K562 (cell line): Measurements from ENCODE around the gene RGS9BP. TPM values are rescaled to one million over a fixed set of nuclear protein-coding genes. Genes with fewer than 3 reads are reported as not detected.

Experiments used
- DIDO1 ChIP-seq: fragments of 450-650 bp; IDR thresholded peaks from 2 replicates; pipeline ENCODE4 v1.6.1; 2016; ENCODE audit warnings: low read depth, missing biosample characterization, missing genetic modification characterization
- FOXM1 ChIP-seq, 2 experiments: fragments of 450-650 bp in 1 of 2; sonication (generic) in 1 of 2; formaldehyde crosslinking in 1 of 2; IDR thresholded peaks; 2 replicates each; pipeline versions ENCODE4 v1.6.1 to v1.9.0; 2017 to 2022; ENCODE audit warnings: low read depth in 2 of 2, mild to moderate bottlenecking in 2 of 2, missing genetic modification reagents in 1 of 2, moderate library complexity in 1 of 2
- NR2F6 ChIP-seq: fragments of 450-650 bp; formaldehyde crosslinking; IDR thresholded peaks from 2 replicates; pipeline ENCODE4 v1.4.0; 2020; ENCODE audit warnings: mild to moderate bottlenecking
- PCBP2 ChIP-seq: fragments of 200-400 bp; formaldehyde crosslinking; IDR thresholded peaks from 2 replicates; pipeline ENCODE4 v1.6.1; 2018; ENCODE audit warnings: low read length, low read depth, mild to moderate bottlenecking, moderate library complexity; ENCODE audit not compliant: poor library complexity, severe bottlenecking
- POLR2H ChIP-seq: IDR thresholded peaks from 2 replicates; pipeline ENCODE4 v1.6.1; 2016; ENCODE audit warnings: missing genetic modification characterization, low read depth, mild to moderate bottlenecking, control low read depth, missing compliant biosample characterization, moderate library complexity
- PURB ChIP-seq: sonication (generic); formaldehyde crosslinking; IDR thresholded peaks from 2 replicates; pipeline ENCODE4 v1.9.0; 2021; ENCODE audit warnings: low read depth, mild to moderate bottlenecking, missing genetic modification reagents
- RBM34 ChIP-seq: fragments of 200-400 bp; formaldehyde crosslinking; IDR thresholded peaks from 2 replicates; pipeline ENCODE4 v1.6.1; 2018; ENCODE audit warnings: low read length, borderline replicate concordance; ENCODE audit not compliant: insufficient read depth
- RUNX1 ChIP-seq: sonication (generic); IDR thresholded peaks from 2 replicates; pipeline ENCODE4 v1.6.1; 2016; ENCODE audit warnings: antibody characterized with exemption, low read depth
- SRSF3 ChIP-seq: fragments of 200-400 bp; formaldehyde crosslinking; IDR thresholded peaks from 2 replicates; pipeline ENCODE4 v1.6.1; 2016; ENCODE audit warnings: mild to moderate bottlenecking, low read length, moderate library complexity; ENCODE audit not compliant: insufficient read depth
- TFE3 ChIP-seq: fragments of 450-650 bp; formaldehyde crosslinking; IDR thresholded peaks from 2 replicates; pipeline ENCODE4 v1.4.0; 2020; ENCODE audit warnings: mild to moderate bottlenecking, mixed read lengths
- YY1 ChIP-seq, 3 experiments: IDR thresholded peaks; 2 replicates each; pipeline ENCODE4 v1.6.1; 2011; ENCODE audit warnings: low read length in 2 of 3, mild to moderate bottlenecking in 2 of 3, moderate library complexity in 2 of 3, borderline replicate concordance in 1 of 3, control low read depth in 1 of 3, low read depth in 1 of 3; ENCODE audit not compliant: insufficient read depth in 3 of 3, insufficient replicate concordance in 2 of 3, control insufficient read depth in 1 of 3, insufficient read length in 1 of 3; ENCODE audit errors: extremely low read depth in 1 of 3
- ZBTB12 ChIP-seq: fragments of 250-450 bp; sonication (Bioruptor Pico); IDR thresholded peaks from 2 replicates; pipeline ENCODE4 v1.4.0; 2020
- ZNF133 ChIP-seq: fragments of 250-450 bp; sonication (Bioruptor Pico); IDR thresholded peaks from 2 replicates; pipeline ENCODE4 v1.4.0; 2020; ENCODE audit warnings: mild to moderate bottlenecking
- ZNF232 ChIP-seq: sonication (generic); formaldehyde crosslinking; IDR thresholded peaks from 2 replicates; pipeline ENCODE4 v1.8.0; 2022; ENCODE audit warnings: mild to moderate bottlenecking, missing genetic modification reagents
- ZNF316 ChIP-seq: fragments of 450-650 bp; IDR thresholded peaks from 2 replicates; pipeline ENCODE4 v1.6.1; 2016
- ZNF449 ChIP-seq: fragments of 250-450 bp; sonication (Bioruptor Pico); IDR thresholded peaks from 2 replicates; pipeline ENCODE4 v1.8.0; 2022; ENCODE audit warnings: moderate library complexity, mild to moderate bottlenecking, inconsistent platforms
- polyA plus RNA-seq, 8 experiments: library from polyadenylated mRNA; depleted of rRNA in 4 of 8; stranded (reverse) in 5 of 8; unstranded in 3 of 8; fragments of >200 nt; fragmentation: Nextera tagmentation in 2 of 8; fragmentation: Illumina TruSeq in 1 of 8; extraction: Ambion mirVana in 2 of 8; extraction: Trizol in 1 of 8; gene quantifications; 2 replicates each; pipeline versions ENCODE4 v1.2.1 to v1.2.3, GENCODE V29; 2011 to 2014; ENCODE audit warnings: inconsistent platforms in 1 of 8, missing spikeins in 1 of 8
- total RNA-seq, 7 experiments: library from RNA; depleted of rRNA in 6 of 7; stranded (reverse); fragments of >200 nt in 6 of 7; fragmentation: Illumina TruSeq in 2 of 7; extraction: Trizol in 2 of 7; gene quantifications; 2 replicates each; pipeline versions ENCODE4 v1.2.1 to v1.2.3, GENCODE V29; 2011 to 2021; ENCODE audit warnings: low replicate concordance in 1 of 7
- TF ChIP-seq, protein P1 (sequence below): fragments of 150-350 bp; IDR thresholded peaks from 2 replicates; pipeline ENCODE4 v1.6.1; 2014; ENCODE audit warnings: low read depth, mild to moderate bottlenecking, low read length, borderline replicate concordance

Gene RGS9BP
- total and polyA plus RNA-seq, 9 of the 15 experiments (the other 6 are each of a cell fraction or from before 2014, with no cell fraction given) = 0.03 to 1.3 (median 0.49) TPM

DNA sequence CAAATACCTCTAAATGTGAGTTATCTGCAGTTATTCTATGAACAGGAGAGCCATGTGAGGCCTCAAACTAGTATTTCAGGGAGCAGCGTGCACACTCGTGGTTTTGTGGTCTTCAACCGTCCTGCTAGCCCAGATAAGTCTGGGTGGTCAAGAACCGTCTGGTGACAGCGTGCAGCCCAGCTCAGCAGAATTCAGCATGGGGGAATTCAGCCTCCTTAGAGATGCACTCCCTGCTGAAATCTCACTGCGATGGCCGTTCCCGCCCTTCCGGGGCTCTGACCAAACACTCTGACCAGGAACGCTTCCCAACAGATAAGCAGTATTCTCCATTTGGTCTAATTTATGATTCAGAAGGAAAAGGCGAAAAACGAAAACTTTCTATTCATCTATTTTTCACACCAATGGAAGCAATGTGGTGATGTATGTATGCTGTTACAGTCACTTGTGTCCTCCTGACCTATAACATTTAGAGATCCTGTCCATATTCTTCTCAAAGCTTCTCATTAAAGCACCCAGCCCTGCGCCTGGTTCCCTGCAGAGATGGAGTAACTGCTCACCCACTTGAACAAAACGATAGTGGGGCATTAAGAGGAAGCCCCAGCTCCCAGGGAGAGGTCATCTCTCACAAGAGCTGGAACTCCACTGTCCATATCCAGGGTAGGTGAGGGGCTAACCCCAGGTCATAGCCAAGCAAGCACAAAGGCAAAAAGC is 3.6 kb upstream of the RGS9BP start (continued):
- no peak for TF ChIP-seq ZBTB12
- TF ChIP-seq FOXM1 (IDR thresholded peaks at IDR 0.05; ENCODE audit: low read depth) = peak; percentile 70; the same call in 1 of the 2 replicates
- no peak for TF ChIP-seq FOXM1 (CRISPR knock-in tag; IDR thresholded peaks at IDR 0.05; ENCODE audit: low read depth)
- peak; percentile 87 for TF ChIP-seq ZNF316
- no peak for TF ChIP-seq POLR2H
- no peak for TF ChIP-seq SRSF3
- no peak for TF ChIP-seq ZNF133 (CRISPR knock-in tag)
- no peak for TF ChIP-seq RBM34
- TF ChIP-seq, protein P1, sequence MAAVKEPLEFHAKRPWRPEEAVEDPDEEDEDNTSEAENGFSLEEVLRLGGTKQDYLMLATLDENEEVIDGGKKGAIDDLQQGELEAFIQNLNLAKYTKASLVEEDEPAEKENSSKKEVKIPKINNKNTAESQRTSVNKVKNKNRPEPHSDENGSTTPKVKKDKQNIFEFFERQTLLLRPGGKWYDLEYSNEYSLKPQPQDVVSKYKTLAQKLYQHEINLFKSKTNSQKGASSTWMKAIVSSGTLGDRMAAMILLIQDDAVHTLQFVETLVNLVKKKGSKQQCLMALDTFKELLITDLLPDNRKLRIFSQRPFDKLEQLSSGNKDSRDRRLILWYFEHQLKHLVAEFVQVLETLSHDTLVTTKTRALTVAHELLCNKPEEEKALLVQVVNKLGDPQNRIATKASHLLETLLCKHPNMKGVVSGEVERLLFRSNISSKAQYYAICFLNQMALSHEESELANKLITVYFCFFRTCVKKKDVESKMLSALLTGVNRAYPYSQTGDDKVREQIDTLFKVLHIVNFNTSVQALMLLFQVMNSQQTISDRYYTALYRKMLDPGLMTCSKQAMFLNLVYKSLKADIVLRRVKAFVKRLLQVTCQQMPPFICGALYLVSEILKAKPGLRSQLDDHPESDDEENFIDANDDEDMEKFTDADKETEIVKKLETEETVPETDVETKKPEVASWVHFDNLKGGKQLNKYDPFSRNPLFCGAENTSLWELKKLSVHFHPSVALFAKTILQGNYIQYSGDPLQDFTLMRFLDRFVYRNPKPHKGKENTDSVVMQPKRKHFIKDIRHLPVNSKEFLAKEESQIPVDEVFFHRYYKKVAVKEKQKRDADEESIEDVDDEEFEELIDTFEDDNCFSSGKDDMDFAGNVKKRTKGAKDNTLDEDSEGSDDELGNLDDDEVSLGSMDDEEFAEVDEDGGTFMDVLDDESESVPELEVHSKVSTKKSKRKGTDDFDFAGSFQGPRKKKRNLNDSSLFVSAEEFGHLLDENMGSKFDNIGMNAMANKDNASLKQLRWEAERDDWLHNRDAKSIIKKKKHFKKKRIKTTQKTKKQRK = no peak
- TF ChIP-seq TFE3 = no peak
- peak; percentile 92 for TF ChIP-seq RUNX1
- no peak for TF ChIP-seq PCBP2
- TF ChIP-seq PURB (CRISPR knock-in tag) = no peak
- TF ChIP-seq YY1 (IDR thresholded peaks at IDR 0.05; ENCODE audit: borderline replicate concordance in 1 of 3, control insufficient read depth in 1 of 3, extremely low read depth in 1 of 3, insufficient read depth in 3 of 3, insufficient read length in 1 of 3, insufficient replicate concordance in 2 of 3, low read depth in 1 of 3, low read length in 2 of 3) = peak in 2 of 3 experiments; percentile 55 to 78
- TF ChIP-seq DIDO1 (tag) = no peak
- no peak for TF ChIP-seq NR2F6 (CRISPR knock-in tag)
- TF ChIP-seq ZNF232 = no peak
- TF ChIP-seq ZNF449 = no peak
